H1 (cell line): ENCODE results near the gene OLFML2B.

Source experiments
- ATF2 ChIP-seq: IDR thresholded peaks from 2 replicates; pipeline ENCODE4 v1.6.1; 2012; ENCODE audit warnings: low read length, inconsistent platforms
- CTCF ChIP-seq, 3 experiments: IDR thresholded peaks; 1 replicate in 2 of 3; 2 replicates in 1 of 3; pipeline versions ENCODE4 v1.5.1 to v1.6.1; 2011; ENCODE audit warnings: low read length in 3 of 3, mild to moderate bottlenecking in 3 of 3, inconsistent platforms in 2 of 3, low read depth in 1 of 3, moderate library complexity in 1 of 3; ENCODE audit not compliant: insufficient read depth in 1 of 3; ENCODE audit errors: control extremely low read depth in 1 of 3
- EZH2 ChIP-seq: fragments of 200-600 bp; sonication (generic); IDR thresholded peaks from 2 replicates; pipeline ENCODE4 v1.7.1; 2012; ENCODE audit warnings: low read depth, mild to moderate bottlenecking, moderate library complexity, low read length, inconsistent platforms; ENCODE audit not compliant: severe bottlenecking
- MAX ChIP-seq: IDR thresholded peaks from 2 replicates; pipeline ENCODE4 v1.6.1; 2012; ENCODE audit warnings: inconsistent platforms
- POLR2AphosphoS5 ChIP-seq: IDR thresholded peaks from 2 replicates; pipeline ENCODE4 v1.6.1; 2011; ENCODE audit warnings: low read depth, low read length
- SP2 ChIP-seq: IDR thresholded peaks from 2 replicates; pipeline ENCODE4 v1.6.1; 2012; ENCODE audit warnings: mild to moderate bottlenecking, low read length, inconsistent platforms
- TAF1 ChIP-seq: IDR thresholded peaks from 2 replicates; pipeline ENCODE4 v1.6.1; 2011; ENCODE audit warnings: mild to moderate bottlenecking, low read depth, low read length

GRCh38 chr1:161989786-161990185, 33.9 kb downstream of the OLFML2B start:
- TF ChIP-seq SP2: no peak
- TF ChIP-seq CTCF (IDR thresholded peaks at IDR 0.05; ENCODE audit: control extremely low read depth in 1 of 3, insufficient read depth in 1 of 3, low read depth in 1 of 3, low read length in 3 of 3): no peak
- no peak for TF ChIP-seq MAX
- TF ChIP-seq ATF2: no peak
- TF ChIP-seq POLR2AphosphoS5: no peak
- TF ChIP-seq EZH2: no peak
- TF ChIP-seq TAF1: no peak
